ENCODE measurements around the gene GALNT10.

Gene GALNT10

GRCh38 chr5:154386952-154387629 lies 196.6 kb downstream of the GALNT10 start:
- DNase-seq, result no peak

GRCh38 chr5:154388842-154389241 lies 198.3 kb downstream of the GALNT10 start:
- DNase-seq, result no peak

GRCh38 chr5:154390096-154390495 lies 199.6 kb downstream of the GALNT10 start:
- DNase-seq, result peak; percentile 50

GRCh38 chr5:154390746-154391359 lies 200.3 kb downstream of the GALNT10 start:
- no peak for DNase-seq

DNA sequence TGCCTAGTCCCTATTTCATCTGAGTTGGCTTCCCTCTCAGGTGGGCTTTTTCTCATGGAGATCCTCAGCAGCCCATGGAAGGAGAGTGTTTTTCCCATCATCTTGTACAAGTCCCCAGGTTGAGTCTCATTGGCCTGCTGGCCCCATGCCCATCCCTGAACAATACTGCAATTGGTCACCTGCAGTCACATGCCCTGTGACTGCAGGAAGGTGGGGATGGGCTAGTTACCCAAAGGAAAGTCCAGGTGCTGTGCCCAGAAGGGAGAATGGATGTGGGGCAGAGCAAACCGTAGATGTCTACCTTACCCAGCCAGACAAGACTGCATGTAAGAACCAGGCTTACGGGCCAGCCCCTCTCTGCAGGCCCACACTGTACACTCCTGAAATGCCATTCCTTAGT lies 201.3 kb downstream of the GALNT10 start:
- no peak for DNase-seq

DNA sequence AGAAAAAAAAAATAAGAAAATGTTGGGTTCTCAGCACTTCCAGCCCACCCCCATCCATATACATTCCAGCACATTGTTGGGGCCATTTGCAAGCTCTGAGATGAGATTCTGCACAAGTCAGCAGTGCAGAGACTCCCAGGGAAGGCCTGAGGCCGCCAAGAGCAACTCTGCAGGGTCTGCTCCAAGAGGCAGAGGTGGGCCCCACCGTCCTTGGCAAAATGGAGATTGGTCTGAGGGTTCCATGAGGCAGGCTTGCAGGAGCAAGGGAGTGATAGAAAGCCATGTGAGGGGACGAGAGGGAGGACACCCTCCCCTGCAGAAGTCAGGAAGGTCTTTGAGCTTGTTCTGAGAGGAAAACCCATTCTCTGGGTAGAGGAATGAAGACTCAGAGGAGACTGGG lies 203.3 kb downstream of the GALNT10 start:
- DNase-seq, result no peak

- DNase-seq, result no peak
Measured at GRCh38 chr5:154394307-154394706, 203.8 kb downstream of the GALNT10 start.

DNA sequence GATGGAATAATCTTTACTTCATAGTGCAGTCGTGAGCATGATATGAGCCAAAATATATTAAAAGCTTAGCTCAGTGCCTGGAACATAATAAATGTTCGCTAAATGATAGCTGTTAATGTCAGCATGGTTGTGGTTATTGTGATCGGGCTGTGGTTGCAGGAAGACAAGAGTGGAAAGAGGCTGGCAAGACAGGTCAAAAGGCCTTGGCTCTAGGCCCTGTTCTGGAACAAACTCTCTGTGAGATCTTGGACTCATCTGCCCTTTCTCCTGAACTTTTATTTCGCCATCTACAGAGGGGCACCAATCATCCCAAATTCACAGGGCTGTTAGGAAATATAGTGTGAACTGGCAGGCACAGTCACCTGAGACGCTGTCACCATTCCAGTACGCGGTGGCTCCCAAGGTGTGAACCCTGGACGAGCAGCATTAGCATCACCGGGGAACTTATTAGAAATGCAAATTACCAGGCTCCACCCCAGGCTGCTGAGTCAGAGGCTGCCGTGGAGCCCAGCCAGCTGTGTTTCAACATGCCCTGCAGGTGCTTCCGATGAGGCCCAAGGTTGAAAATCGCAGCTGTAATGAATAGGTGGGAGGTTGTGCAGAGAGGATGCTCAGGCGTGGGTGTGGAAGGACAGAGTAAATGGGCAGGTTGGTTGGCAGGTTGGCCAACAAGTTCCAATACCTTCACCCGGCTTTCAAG lies 205.0 kb downstream of the GALNT10 start:
- DNase-seq, result no peak

- no peak for DNase-seq
Measured at GRCh38 chr5:154396128-154396527, 205.6 kb downstream of the GALNT10 start.

GRCh38 chr5:154397652-154398406 lies 207.3 kb downstream of the GALNT10 start:
- DNase-seq, result no peak

GRCh38 chr5:154400678-154401077 lies 210.1 kb downstream of the GALNT10 start:
- no peak for DNase-seq

GRCh38 chr5:154401355-154401754 lies 210.8 kb downstream of the GALNT10 start:
- no peak for DNase-seq

DNA sequence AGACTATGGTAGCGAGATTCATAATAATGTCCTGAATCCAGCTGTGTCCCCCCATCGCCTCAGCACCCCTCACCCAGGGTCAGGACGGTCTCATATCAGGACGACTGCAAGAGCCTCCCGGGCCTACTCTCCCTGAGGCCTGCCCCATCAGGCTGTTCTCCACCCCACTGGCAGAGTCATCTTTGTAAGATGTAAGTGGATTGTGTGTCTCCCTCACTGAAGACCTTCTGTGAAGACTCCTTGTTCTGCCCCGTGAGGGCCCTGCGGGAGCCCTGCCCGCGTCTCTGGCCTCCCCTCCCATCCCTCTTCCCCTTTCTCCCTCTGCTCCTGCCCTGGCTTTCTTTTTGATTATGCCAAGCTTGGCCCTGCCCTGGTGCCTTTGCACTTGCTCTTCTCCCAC lies 211.4 kb downstream of the GALNT10 start:
- DNase-seq, result no peak

DNA sequence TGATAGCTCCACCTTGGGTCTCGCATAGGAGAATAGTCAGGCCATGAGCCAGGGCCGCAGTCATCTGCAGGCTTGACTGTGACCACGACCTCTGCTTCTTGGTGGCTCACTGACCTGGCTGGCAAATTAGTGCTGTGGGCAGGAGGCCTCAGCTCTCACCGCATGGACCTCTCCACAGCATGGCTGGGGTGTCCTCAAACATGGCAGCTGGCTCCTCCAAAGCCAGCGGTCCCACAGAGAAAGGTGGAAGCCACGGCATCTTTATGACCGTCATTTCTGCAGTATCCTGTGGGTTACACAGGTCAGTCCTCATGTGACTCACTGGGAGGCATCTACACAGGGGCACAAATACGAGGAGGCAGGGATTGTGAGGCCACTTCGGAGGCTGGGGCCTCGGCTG lies 212.1 kb downstream of the GALNT10 start:
- no peak for DNase-seq

DNA sequence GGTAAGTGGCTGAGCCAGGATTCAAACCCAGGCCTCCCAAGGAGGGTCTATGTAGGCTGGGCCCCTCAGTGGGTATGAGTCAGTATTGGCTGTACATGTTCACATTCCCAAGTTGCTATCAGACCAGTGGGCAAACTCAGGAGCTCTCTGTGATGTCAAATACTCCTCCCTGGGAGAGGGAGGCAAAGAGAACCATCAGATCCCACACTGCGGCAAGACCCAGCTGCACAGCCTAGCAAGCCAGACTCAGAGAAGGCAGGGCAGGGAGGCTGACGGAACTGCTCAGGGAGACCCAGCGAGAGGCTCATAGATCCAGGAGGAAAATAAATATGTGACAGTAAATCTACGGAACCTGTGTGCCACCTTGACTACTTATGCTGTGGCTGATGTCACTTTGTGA lies 212.7 kb downstream of the GALNT10 start:
- no peak for DNase-seq

- no peak for DNase-seq
Measured at GRCh38 chr5:154403776-154404387, 213.3 kb downstream of the GALNT10 start.

GRCh38 chr5:154405078-154405792 lies 214.7 kb downstream of the GALNT10 start:
- DNase-seq, result peak; percentile 72

DNA sequence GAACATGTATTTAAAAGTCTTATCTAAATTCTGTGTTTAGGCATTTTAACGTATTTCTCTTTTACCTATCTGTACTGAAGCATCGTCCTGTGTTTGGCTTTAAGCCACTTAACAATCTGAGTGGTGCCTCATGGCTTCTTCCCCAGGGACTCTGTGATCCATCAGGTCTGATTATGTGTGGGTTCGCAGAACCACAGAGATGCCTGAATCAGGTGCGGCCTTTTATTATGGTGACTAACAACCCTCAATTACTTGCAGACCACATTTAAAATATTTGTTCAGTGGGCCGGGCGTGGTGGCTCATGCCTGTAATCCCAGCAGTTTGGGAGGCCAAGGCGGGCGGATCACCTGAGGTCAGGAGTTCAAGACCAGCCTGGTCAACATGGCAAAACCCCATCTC lies 215.7 kb downstream of the GALNT10 start:
- DNase-seq, result no peak

- no peak for DNase-seq
Measured at GRCh38 chr5:154406826-154407225, 216.3 kb downstream of the GALNT10 start.

DNA sequence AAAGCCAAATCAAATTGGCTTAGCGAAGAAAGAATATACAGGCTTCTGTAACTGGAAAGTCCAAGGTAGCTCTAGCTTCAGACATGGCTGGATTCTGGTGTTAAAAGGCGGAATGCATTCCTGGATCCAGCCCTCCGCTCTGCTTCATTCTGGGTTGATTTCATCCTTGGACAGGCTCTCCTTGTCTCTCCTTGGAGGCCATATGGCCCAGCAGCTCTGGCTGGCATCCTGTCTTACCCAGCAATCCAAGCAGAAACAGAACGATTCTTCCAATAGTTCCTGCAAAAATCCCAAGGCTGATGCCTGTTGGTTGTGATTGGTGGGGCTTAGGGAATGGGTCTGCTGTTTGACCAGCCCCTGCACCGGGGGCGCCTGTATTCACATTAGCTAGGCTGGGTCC lies 218.3 kb downstream of the GALNT10 start:
- DNase-seq, result no peak

DNA sequence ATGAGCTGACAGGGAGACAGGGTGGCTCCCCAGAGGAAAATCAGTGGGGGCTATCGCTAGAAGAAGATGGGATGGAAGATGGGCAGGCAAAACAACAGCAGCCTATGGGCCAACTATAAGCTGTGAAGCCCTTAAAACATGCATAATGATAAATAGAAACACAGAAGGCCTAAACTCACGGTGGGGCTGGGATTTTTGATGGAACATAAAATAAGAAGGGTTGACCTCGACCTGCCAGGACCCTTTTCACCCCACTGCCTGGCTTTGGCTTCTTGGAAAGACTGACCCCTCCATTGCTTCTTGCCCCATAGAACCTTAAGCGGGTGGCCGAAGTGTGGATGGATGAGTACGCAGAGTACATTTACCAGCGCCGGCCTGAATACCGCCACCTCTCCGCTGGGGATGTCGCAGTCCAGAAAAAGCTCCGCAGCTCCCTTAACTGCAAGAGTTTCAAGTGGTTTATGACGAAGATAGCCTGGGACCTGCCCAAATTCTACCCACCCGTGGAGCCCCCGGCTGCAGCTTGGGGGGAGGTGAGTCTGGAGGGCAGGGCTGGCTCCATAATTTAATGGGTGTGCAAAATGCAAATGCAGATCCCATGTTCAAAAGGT lies 218.8 kb downstream of the GALNT10 start:
- DNase-seq, result no peak

GRCh38 chr5:154410008-154410407 lies 219.5 kb downstream of the GALNT10 start:
- no peak for DNase-seq
